GM13977 (cell line): Measurements from ENCODE around the gene REP15.

Experiments used
- DNase-seq: peaks from one replicate; pipeline ENCODE4 v3.0.0; 2012; ENCODE audit warnings: low spot score
- CTCF ChIP-seq: IDR thresholded peaks from 2 replicates; pipeline ENCODE4 v1.5.1; 2012; ENCODE audit warnings: mild to moderate bottlenecking, control low read depth; ENCODE audit not compliant: insufficient read depth; ENCODE audit errors: extremely low read depth, missing control alignments
- in situ Hi-C: fragments of 300-500 bp; cut with MboI; formaldehyde crosslinking; loops from one replicate; pipeline ENCODE4 v1.12.0; 2022; ENCODE audit warnings: low sequenced_read_pairs, low pct_unique_long_range_greater_than_20kb, mixed read lengths, inconsistent platforms; ENCODE audit not compliant: unreplicated experiment

The REP15 gene

GRCh38 chr12:27689558-27690180, 6.6 kb upstream of the REP15 start:
- no peak for DNase-seq
- no peak for TF ChIP-seq CTCF
- in situ Hi-C loops, result no loop called here

GRCh38 chr12:27693403-27693802, 2.8 kb upstream of the REP15 start:
- TF ChIP-seq CTCF, result no peak
- DNase-seq, result no peak
- in situ Hi-C loops, result no loop called here

GRCh38 chr12:27695556-27696292, 523 bp upstream of the REP15 start:
- in situ Hi-C loops, result no loop called here
- DNase-seq, result no peak
- no peak for TF ChIP-seq CTCF

- TF ChIP-seq CTCF, result no peak
- DNase-seq, result no peak
- in situ Hi-C loops, result no loop called here
These were observed 767 bp downstream of the REP15 start for GRCh38 chr12:27696864-27697564.

- peak; percentile 84 for TF ChIP-seq CTCF
- DNase-seq, result peak; percentile 56
- in situ Hi-C loops, result no loop called here
These were observed 7.6 kb downstream of the REP15 start for GRCh38 chr12:27703720-27704452.

- in situ Hi-C loops, result no loop called here
- DNase-seq, result no peak
- no peak for TF ChIP-seq CTCF
These were observed 9.0 kb downstream of the REP15 start for GRCh38 chr12:27705263-27705662.
